ENCODE measurements around the gene SERGEF. TPM values are rescaled to one million over a fixed set of nuclear protein-coding genes. Genes with fewer than 3 reads are reported as not detected.

The SERGEF gene
- total RNA-seq, 1 experiment from 2014 or later, result 31.7 TPM

DNA sequence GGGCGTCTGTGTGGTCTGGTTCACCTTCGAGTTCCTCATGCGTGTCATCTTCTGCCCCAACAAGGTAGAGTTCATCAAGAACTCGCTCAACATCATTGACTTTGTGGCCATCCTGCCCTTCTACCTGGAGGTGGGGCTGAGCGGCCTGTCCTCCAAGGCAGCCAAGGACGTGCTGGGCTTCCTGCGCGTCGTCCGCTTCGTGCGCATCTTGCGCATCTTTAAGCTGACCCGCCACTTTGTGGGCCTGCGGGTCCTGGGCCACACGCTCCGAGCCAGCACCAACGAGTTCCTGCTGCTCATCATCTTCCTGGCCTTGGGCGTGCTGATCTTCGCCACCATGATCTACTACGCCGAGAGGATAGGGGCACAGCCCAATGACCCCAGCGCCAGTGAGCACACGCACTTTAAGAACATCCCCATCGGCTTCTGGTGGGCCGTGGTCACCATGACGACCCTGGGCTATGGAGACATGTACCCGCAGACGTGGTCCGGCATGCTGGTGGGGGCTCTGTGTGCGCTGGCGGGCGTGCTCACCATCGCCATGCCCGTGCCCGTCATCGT, 240.9 kb downstream of the SERGEF start:
- no peak for DNase-seq (ENCODE audit: low read depth)

- no peak for DNase-seq (ENCODE audit: low read depth)
Observed at GRCh38 chr11:17771415-17771814, 241.4 kb downstream of the SERGEF start.

- DNase-seq (ENCODE audit: low read depth), result no peak
Observed at GRCh38 chr11:17770917-17771316, 241.9 kb downstream of the SERGEF start.

- DNase-seq (ENCODE audit: low read depth), result no peak
Observed at GRCh38 chr11:17770048-17770652, 242.7 kb downstream of the SERGEF start.

GRCh38 chr11:17769218-17769617, 243.6 kb downstream of the SERGEF start:
- no peak for DNase-seq (ENCODE audit: low read depth)

DNA sequence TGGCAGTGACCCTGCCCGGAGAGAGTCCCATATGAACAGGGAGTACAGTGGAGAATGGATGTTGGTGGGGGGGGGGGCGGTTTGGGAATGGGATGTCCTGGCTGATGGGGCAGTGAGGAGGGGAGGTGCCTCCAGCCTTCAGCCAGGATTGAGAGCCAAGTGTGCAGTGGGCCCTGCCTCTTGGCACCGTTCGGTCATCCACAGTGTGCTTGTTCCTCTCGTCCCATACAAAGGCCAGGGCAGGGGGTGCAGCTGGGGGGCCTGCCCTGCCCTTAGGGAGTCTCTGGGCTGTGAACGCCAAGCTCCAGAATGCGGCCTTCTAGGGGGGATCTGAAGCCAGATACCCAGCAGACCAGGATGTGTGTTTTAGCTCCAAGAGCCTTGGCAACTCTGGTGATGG, 244.3 kb downstream of the SERGEF start:
- DNase-seq (ENCODE audit: low read depth), result no peak

GRCh38 chr11:17767914-17768313, 244.9 kb downstream of the SERGEF start:
- DNase-seq (ENCODE audit: low read depth), result no peak

- DNase-seq (ENCODE audit: low read depth), result no peak
Observed at GRCh38 chr11:17767301-17767885, 245.5 kb downstream of the SERGEF start.

- DNase-seq (ENCODE audit: low read depth), result no peak
Observed at GRCh38 chr11:17766590-17766989, 246.3 kb downstream of the SERGEF start.

DNA sequence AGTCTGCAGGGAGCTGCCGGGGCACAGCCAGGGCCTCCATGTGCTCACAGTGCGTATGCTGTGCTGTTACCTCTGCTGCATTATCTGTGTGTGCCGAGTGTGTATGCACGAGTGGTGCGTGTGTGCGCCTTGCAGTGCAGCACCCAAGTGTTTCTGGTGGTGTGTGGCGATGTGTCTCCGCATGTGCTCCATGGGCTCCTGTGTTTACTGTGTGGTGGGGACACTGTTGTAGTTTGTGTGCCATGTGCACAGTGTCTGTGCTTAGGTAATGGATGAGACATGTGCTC, 246.8 kb downstream of the SERGEF start:
- DNase-seq (ENCODE audit: low read depth), result no peak

DNA sequence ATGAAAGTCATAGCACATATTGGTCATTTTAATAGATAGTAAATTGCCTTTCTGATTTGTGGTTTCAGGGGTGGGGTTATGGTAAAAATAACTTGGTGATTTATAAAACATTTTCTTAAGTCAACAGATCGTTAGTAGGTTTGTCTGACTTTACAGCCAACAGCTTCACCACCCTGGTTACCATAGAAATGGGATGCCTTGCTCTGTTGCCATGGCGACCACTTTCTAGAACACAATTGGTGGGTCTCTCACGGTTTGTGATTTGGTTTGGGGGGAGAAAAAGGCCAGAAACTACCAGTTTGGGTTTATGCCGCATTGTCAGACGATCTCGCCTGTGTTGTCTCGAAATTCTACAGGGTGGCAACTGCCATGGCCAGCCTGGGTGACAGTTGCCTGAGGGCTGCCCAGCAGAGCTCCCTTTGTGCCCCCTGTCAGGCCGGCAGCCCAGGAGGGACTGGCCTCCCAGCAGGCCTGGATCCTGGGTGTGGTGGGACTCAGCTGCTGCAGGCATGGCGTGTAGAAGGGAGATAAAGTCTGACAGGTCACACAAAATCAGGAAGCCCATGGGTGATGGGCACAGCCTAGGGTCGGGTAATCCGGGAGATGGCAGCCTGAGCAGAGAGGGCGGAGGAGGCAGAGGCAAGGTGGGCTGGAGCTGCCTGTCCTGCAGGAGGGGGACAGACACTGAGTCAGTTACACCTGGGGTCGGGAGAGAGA, 247.3 kb downstream of the SERGEF start:
- no peak for DNase-seq (ENCODE audit: low read depth)

- DNase-seq (ENCODE audit: low read depth), result no peak
Observed at GRCh38 chr11:17764446-17765218, 248.2 kb downstream of the SERGEF start.

DNA sequence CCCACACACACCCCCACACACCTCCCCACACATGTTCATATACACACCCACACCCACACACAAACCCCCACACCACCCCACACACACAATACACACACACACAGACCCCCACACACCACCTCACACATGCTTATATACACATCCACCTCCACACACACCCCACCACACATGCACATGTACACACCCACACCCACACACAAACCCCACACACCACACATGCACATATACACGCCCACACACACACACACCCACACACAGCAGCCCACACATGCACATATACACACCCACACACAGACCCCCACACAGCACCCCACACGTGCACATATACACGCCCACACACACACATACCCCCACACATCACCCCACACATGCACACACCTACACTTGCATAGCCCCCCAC, 249.1 kb downstream of the SERGEF start:
- DNase-seq (ENCODE audit: low read depth), result no peak

GRCh38 chr11:17763244-17763643, 249.6 kb downstream of the SERGEF start:
- DNase-seq (ENCODE audit: low read depth), result no peak

- DNase-seq (ENCODE audit: low read depth), result no peak
Observed at GRCh38 chr11:17762309-17762974, 250.4 kb downstream of the SERGEF start.

- DNase-seq (ENCODE audit: low read depth), result peak; percentile 55
Observed at GRCh38 chr11:17760102-17761029, 252.5 kb downstream of the SERGEF start.

DNA sequence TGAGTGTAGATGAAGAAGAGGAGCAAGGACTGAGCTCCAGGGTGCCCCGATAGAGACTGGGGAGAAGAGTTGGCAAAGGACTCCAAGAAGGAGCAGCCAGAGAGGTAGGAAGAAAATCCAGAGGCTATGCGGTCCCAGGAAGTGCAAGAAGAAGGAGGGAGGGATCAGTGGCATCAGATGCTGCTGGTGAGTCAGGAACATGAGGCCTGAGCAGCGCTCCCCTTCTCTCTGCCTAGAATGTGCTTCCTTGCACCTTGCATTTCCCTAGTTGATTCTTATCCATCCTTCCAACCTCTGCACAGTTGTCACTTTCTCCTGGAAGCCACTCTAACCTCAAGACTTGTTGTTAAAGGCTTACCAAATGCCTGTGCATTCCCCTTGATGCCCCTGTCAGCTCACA, 257.0 kb downstream of the SERGEF start:
- DNase-seq (ENCODE audit: low read depth), result no peak

- DNase-seq (ENCODE audit: low read depth), result no peak
Observed at GRCh38 chr11:17753641-17754040, 259.2 kb downstream of the SERGEF start.

GRCh38 chr11:17753153-17753552, 259.7 kb downstream of the SERGEF start:
- no peak for DNase-seq (ENCODE audit: low read depth)

DNA sequence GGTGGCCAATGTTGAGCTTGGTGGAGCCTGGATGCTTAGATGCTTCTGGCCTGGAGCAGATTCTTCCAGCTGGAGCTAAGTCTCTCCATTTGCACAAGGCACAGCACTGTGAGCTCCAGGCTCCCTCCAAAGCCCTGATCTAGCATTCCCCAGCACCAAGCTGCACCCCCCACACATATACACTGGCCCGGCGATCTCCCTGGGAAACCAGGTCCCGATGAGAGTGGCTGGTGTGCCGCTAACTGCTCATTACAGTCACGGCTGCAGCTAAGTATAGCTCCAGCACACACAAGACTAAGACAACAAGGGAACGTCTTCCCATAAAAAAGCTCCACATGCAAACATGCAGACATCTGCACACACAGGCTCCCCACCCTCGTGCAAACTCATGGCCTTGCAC, 260.7 kb downstream of the SERGEF start:
- no peak for DNase-seq (ENCODE audit: low read depth)

GRCh38 chr11:17751558-17751957, 261.3 kb downstream of the SERGEF start:
- no peak for DNase-seq (ENCODE audit: low read depth)
